Choroid plexus epithelial cell (primary cell): ENCODE results near the gene B4GALNT4.

ENCODE experiments used
- DNase-seq: peaks from one replicate; pipeline ENCODE4 v3.0.0-alpha.2; 2010; ENCODE audit warnings: low read depth
- H3K4me3 ChIP-seq: 2 replicates; pipeline ENCODE4 v1.5.1; 2011; ENCODE audit warnings: low read depth, mild to moderate bottlenecking, control low read depth, low read length, moderate library complexity
- CTCF ChIP-seq: conservative IDR thresholded peaks from 2 replicates; pipeline ENCODE4 v1.5.1; 2011; ENCODE audit warnings: low read depth, mild to moderate bottlenecking, control low read depth, inconsistent platforms, low read length, moderate library complexity

The B4GALNT4 gene

DNA sequence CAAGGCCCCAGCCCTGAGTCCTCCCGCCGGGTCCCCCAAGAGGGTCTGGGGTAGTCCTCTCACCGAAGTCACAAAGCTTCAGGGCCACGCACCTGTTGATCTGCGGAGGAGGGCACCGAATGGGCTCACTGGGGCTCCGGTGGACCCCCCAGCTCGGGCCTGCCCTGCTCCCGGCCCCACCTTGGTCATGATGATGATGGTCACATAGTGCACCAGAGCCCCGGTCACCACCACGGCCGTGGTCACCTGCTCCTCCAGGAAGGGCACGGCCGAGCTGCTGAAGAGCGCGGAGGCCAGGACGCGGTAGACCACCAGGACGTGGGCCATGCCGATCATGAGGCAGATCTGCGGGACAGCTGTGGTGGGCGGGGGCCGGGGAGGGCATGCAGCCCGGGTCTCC lies 59.0 kb downstream of the B4GALNT4 start:
- no peak for TF ChIP-seq CTCF
- no peak overlapping the region for H3K4me3 ChIP-seq
- no peak for DNase-seq

DNA sequence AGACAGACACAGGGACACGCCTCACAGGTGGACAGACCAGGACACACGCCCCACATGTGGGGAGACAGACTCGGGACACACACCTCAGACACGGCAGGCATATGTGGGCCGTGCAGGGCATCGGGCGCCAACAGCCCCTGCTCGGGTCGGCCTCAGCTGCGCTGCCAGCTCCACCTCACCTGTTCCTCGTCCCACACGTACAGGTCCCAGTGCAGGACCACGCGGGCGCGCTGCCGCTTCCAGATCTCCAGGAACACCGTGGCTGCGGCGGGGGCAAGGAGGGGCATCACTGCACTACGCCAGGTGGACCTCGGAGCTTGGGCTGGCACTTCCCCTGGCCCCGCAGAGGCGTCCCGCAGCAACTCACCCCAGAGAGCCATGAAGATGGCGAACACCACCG lies 60.1 kb downstream of the B4GALNT4 start:
- DNase-seq = no peak
- TF ChIP-seq CTCF = no peak
- H3K4me3 ChIP-seq = no peak overlapping the region

DNA sequence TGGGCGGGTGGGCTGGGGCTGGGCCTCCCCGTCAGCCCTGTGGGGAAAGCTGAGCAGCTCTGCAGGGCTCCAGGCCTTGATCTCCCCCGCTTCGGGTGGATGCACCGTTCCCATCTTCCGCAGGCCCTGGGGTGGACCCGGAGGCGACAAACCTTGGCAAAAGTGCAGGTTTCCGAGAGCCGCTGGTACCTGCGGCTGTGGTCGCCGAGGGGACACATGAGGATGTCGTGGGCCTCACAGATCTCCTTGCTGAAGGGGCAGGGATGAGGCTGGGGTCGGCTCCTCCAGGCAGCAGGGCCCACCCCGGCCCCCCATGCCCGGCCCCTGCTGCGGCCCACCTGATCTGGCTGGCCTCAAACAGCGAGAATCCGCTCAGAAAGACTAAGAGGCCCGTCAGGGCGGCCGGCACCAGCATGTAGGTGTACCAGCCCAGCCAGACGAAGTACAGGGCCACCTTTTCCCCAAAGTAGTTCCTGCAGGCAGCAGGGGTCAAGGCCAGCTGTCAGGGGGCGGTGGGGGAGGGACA lies 60.7 kb downstream of the B4GALNT4 start:
- no peak for TF ChIP-seq CTCF
- H3K4me3 ChIP-seq = no peak overlapping the region
- DNase-seq = no peak
